H7 (cell line): ENCODE results near the gene PLVAP. TPM values are rescaled to one million over a fixed set of nuclear protein-coding genes. Genes with fewer than 3 reads are reported as not detected.

Experiments
- DNase-seq: peaks from one replicate; pipeline ENCODE4 v3.0.0; 2012
- H3K27me3 ChIP-seq: 2 replicates; pipeline ENCODE4 v1.6.0; 2011; ENCODE audit warnings: mild to moderate bottlenecking, low read length; ENCODE audit not compliant: control insufficient read depth, insufficient read depth
- H3K36me3 ChIP-seq: replicated peaks from 2 replicates; pipeline ENCODE4 v1.5.1; 2011; ENCODE audit warnings: low read length; ENCODE audit not compliant: control insufficient read depth, insufficient read depth
- H3K4me3 ChIP-seq: 2 replicates; pipeline ENCODE4 v1.5.1; 2011; ENCODE audit warnings: low read depth, mild to moderate bottlenecking, control low read depth, low read length, moderate library complexity; ENCODE audit not compliant: insufficient read depth
- total RNA-seq: library from RNA; depleted of rRNA; stranded (reverse); fragments of >200 nt; shearing (Covaris generic); gene quantifications from 2 replicates; pipeline ENCODE4 v1.2.3, GENCODE V29; 2014

PLVAP gene
- total RNA-seq, 1 experiment from 2014 or later: not detected

GRCh38 chr19:17337675-17338432 is 39.3 kb downstream of the PLVAP start:
- Histone ChIP-seq H3K4me3 (peak overlapping the region; percentile 93), H3K27me3 (no peaks in the 10 kb centered on the region), H3K36me3 (peaks cover 4% of the 10 kb centered on the region)
- DNase-seq: peak; percentile 84

DNA sequence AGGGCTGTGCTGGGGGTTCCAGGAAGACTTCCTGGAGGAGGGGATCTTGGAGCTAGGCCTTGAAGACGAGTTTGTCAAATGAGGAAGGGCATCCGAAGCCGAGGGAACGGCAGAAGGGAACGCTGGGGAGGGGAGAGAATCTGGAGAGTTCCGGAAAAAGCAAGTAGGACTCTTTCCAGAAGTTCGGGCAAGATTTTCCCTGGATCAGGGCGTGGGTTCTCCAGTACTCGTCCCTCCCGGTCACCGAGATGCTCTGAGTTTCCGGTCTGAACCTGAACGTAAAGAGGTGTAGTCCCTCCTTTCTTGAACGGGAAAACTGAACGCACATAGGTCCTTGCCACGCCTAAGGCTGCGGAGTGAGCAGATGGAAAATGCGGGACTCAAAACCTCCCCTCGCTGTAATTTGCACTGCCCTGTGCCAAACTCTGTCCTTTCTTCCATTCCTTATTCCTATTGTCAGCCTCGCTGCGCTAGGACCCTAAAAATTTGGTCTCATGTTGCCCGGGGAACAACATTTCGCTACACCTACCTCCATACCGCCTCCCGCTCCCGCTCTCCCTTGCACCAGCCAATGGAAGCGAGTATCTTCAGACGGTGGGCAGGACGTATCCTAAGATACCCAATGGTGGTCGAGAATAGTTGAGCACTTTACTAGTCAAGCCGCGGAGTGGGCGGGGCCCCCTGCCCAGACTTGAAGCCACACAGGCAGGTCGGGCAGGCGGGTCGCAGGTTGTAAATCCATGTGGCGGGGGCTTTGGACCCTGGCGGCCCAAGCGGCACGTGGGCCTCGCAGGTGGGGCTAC is 40.1 kb downstream of the PLVAP start, which contains the start of gene GTPBP3:
GTPBP3 (plus strand) TSS at position 682 of the 803 bp plus-strand sequence; CDS start at position 741, 59 bp downstream.
- Histone ChIP-seq H3K4me3 (peak within 1 kb of the TSS; percentile 93), H3K27me3 (no peaks in the 10 kb centered on the region), H3K36me3 (peaks cover 4% of the 10 kb centered on the region)
- peak; percentile 96 for DNase-seq

- Histone ChIP-seq H3K36me3 (no peaks in the 10 kb centered on the region; the same call in 1 of the 2 replicates), H3K27me3 (no peaks in the 10 kb centered on the region; the same call in 1 of the 2 replicates), H3K4me3 (no peak overlapping the region)
- no peak for DNase-seq
Observed at GRCh38 chr19:17335575-17335974, 41.6 kb downstream of the PLVAP start.

DNA sequence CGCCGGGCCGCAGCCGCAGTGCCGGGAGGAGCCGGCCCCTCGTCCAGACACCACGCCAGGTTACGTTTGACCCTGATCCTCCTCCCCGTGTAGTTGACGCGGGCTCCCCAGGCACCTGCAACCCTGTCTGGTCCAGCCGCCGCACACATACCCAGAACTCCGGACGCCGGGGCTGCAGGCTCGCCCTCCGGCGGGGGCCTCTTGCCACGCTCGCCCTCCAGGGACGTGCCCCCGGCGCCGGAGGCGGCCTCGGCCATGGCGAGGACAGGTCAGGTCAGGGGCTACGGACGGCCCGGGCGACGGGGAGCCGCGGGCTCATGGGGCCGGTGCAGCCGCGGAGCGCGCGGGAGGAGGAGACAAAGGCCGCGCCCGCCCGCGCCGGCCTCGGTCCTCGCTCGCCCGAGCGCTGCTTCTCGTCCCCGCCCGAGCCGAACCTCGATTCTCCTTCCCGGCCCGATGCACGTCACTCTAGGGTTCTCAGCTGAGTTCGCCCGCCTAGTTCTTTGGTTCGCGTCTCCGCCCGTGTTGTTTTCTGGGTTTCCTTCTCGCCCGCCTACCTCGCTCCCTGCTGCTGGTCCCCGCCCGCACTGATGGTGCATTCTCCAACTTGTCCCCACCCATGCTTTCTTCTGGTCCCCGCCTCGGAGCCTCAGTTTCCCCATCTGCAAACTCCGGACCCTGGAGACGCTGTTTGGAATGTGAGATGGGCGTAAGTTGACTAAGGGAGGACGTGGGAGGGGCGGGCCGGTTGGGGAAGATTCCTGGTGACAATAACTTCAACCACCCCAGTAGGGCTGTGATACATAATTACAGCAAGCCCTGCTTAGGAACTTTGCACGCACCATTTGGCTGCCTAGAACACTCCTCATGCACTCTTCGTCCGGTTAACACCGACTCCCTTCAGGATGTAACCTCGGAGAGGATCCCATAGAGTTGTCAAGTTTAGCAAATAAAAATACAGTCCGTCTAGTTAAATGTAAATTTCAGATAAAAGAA is 42.4 kb downstream of the PLVAP start, which contains the start of gene ANO8:
ANO8 (minus strand) TSS at position 442 of the 996 bp plus-strand sequence; CDS start at position 257, 185 bp downstream.
- peak; percentile 95 for DNase-seq
- Histone ChIP-seq H3K27me3 (peaks cover 3% of the 10 kb centered on the region; the same call in 1 of the 2 replicates), H3K4me3 (peak within 1 kb of the TSS; percentile 80), H3K36me3 (no peaks in the 10 kb centered on the region; the same call in 1 of the 2 replicates)

DNA sequence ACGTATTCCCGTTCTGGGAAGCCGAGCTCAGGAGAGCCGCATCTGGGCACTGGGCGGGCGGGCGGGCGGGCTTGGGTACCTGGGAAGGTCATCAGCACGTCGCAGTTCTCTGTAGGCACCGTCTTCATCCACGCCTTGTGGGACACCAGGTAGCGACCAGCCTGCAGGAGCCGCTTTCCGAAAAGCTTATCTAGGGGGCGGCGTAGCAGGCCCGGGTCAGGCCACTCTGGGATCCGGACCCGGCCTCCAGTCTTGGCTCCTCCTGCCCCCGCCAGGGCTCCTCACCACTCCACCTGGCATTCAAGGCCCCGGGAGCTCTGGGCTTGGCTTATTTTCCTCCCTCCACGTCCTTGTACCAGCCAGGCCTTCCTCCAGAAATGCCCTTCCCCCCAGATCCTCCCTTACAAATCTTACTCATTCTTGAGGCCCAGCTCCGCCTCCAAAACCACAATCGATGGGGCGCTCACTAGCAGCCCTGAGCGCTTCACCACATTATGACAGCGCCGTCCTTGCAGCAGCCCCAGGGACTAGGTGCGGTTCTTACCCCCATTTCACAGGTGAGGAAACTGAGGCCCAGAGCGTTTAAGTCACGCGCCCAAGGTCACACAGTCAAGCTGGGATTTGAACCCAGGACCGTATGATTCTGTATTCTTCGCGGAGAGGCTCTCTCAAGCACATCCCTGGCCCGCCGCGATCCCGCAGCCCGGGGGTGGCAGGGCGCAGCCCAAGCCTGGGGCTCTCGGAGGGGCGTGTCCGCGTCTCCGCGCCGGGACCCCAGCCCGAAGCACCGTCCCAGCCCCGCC is 43.3 kb downstream of the PLVAP start:
- Histone ChIP-seq H3K27me3 (peaks cover 12% of the 10 kb centered on the region), H3K4me3 (peak overlapping the region; percentile 80), H3K36me3 (no peaks in the 10 kb centered on the region; the same call in 1 of the 2 replicates)
- peak; percentile 89 for DNase-seq

DNA sequence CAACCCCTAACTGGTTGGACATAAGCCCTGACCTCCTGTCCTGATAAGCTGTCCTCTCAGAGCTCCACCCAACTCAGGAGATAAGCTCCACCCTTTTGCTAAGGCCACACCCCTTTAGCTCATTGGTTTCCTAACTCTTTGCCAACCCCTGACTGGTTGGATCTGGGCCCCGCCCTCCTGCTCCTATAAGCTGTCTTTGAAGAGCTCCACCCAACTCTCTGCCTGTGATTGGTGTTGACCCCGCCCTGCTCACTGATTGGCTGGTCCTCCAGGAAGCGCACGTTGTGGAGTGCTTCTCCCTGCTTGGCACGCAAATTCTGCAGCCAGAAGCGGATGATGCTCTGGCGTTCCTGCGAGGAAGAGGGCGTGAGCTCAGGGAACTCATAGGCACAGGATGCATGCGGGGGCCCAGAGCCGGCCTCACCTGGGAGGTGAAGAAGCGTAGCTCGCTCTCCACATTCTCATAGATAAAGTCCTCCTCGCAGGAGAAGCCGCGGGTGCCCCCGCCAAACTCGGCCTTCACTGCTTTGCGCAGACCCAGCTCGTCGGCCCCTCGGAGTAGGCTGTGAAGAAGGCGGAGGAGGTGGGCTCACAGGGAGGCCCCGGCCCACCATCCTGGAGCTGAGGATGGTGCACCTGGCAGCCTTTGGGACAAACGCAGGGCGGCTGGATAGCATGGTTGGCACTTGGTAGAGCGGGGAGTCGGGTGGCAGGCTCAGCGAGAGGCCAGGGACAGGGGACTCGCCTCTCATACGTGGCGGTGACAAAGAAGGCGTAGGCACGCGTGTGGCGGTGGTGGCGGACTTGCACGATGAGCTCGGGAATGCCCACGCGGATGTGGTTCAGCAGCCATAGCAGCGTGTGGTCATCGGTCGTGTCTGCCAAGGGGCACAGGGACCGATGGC is 44.2 kb downstream of the PLVAP start:
- no peak overlapping the region for H3K4me3 ChIP-seq

GRCh38 chr19:17332360-17332676 is 44.8 kb downstream of the PLVAP start:
- Histone ChIP-seq H3K36me3 (no peaks in the 10 kb centered on the region), H3K4me3 (no peak overlapping the region), H3K27me3 (peaks cover 13% of the 10 kb centered on the region)
- no peak for DNase-seq

More for the DNA sequence above, 44.2 kb downstream of the PLVAP start:
- Histone ChIP-seq H3K27me3 (peaks cover 13% of the 10 kb centered on the region), H3K36me3 (no peaks in the 10 kb centered on the region)
- DNase-seq: peak; percentile 92

DNA sequence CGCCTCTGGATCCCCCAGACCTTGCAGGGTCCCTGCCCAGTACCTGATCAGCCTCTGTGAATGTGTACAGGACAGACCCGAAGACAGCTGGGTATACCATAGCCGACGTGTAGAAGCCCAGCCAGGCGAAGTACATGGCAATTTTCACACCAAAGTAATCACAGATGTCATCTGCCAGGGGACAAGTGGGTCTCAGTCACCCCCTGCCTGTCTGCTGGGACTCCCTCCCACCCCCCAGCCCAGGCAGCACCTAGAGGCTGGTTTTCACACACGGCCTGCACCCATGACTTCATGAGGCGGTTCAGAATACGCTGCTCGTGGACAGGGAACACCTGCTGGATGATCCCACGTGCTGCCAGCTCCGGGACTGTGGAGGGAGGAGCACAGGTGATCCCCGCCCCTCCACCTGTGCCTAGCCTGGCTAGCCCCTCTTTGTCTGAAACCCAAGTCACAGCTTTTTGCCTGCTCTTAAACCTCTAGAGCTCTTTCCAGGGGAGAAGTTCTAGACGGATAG is 46.0 kb downstream of the PLVAP start:
- H3K27me3 ChIP-seq: peaks cover 13% of the 10 kb centered on the region
- DNase-seq: no peak
- H3K36me3 ChIP-seq: no peaks in the 10 kb centered on the region; the same call in 1 of the 2 replicates
- no peak overlapping the region for H3K4me3 ChIP-seq

- no peaks in the 10 kb centered on the region; the same call in 1 of the 2 replicates for H3K36me3 ChIP-seq
- H3K27me3 ChIP-seq: peaks cover 13% of the 10 kb centered on the region
- no peak for DNase-seq
- H3K4me3 ChIP-seq: no peak overlapping the region
Observed at GRCh38 chr19:17330262-17331044, 46.7 kb downstream of the PLVAP start.

GRCh38 chr19:17329366-17330261 is 47.5 kb downstream of the PLVAP start:
- no peak overlapping the region for H3K4me3 ChIP-seq
- no peak for DNase-seq
- H3K36me3 ChIP-seq: no peaks in the 10 kb centered on the region; the same call in 1 of the 2 replicates
- peaks cover 13% of the 10 kb centered on the region for H3K27me3 ChIP-seq
